Measurements from ENCODE around the gene SHROOM1. TPM values are rescaled to one million over a fixed set of nuclear protein-coding genes. Genes with fewer than 3 reads are reported as not detected.

The SHROOM1 gene
- total RNA-seq, 1 experiment from 2014 or later: 0.54 TPM

GRCh38 chr5:132876020-132876759 is 45.7 kb upstream of the SHROOM1 start:
- no peaks in the 10 kb centered on the region for H3K27me3 ChIP-seq (replicated peaks; ENCODE audit: insufficient read depth, low read depth, low read length, poor library complexity)
- intact Hi-C loops (cut with micrococcal nuclease; ENCODE audit: unreplicated experiment): no loop called here
- no peak overlapping the region for H3K27ac ChIP-seq (ENCODE audit: low read depth, low read length, poor library complexity, severe bottlenecking)
- no peak for TF ChIP-seq EZH2 (IDR thresholded peaks at IDR 0.05; ENCODE audit: borderline replicate concordance, low read depth, low read length, poor library complexity, severe bottlenecking)
- TF ChIP-seq, protein P1, sequence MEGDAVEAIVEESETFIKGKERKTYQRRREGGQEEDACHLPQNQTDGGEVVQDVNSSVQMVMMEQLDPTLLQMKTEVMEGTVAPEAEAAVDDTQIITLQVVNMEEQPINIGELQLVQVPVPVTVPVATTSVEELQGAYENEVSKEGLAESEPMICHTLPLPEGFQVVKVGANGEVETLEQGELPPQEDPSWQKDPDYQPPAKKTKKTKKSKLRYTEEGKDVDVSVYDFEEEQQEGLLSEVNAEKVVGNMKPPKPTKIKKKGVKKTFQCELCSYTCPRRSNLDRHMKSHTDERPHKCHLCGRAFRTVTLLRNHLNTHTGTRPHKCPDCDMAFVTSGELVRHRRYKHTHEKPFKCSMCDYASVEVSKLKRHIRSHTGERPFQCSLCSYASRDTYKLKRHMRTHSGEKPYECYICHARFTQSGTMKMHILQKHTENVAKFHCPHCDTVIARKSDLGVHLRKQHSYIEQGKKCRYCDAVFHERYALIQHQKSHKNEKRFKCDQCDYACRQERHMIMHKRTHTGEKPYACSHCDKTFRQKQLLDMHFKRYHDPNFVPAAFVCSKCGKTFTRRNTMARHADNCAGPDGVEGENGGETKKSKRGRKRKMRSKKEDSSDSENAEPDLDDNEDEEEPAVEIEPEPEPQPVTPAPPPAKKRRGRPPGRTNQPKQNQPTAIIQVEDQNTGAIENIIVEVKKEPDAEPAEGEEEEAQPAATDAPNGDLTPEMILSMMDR (conservative IDR thresholded peaks at IDR 0.05; ENCODE audit: low read depth, low read length): no peak
- no peak for DNase-seq (ENCODE audit: low spot score)
- CTCF ChIA-PET: no interaction called here
- POLR2A ChIA-PET (ENCODE audit: low non-redundant PET): no interaction called here
- no TSS peak for BruUV-seq (replicated peaks)
- peaks cover 30% of the 10 kb centered on the region for H3K36me3 ChIP-seq (ENCODE audit: insufficient read depth, low read length, poor library complexity, severe bottlenecking)
- H3K4me3 ChIP-seq (ENCODE audit: low read depth, low read length, poor library complexity, severe bottlenecking): no peak overlapping the region
- no peaks in the 10 kb centered on the region for H3K9me3 ChIP-seq (ENCODE audit: low read depth, low read length, poor library complexity, severe bottlenecking)
- H3K4me1 ChIP-seq (ENCODE audit: insufficient read depth, low read length, poor library complexity, severe bottlenecking): no peaks in the 10 kb centered on the region

- CTCF ChIA-PET: no interaction called here
- no peak overlapping the region for H3K27ac ChIP-seq (ENCODE audit: low read depth, low read length, poor library complexity, severe bottlenecking)
- TF ChIP-seq, protein P1 (conservative IDR thresholded peaks at IDR 0.05; ENCODE audit: low read depth, low read length): no peak
- TF ChIP-seq EZH2 (IDR thresholded peaks at IDR 0.05; ENCODE audit: borderline replicate concordance, low read depth, low read length, poor library complexity, severe bottlenecking): no peak
- no peak for DNase-seq (ENCODE audit: low spot score)
- H3K4me3 ChIP-seq (ENCODE audit: low read depth, low read length, poor library complexity, severe bottlenecking): no peak overlapping the region
- POLR2A ChIA-PET (ENCODE audit: low non-redundant PET): no interaction called here
- no peaks in the 10 kb centered on the region for H3K4me1 ChIP-seq (ENCODE audit: insufficient read depth, low read length, poor library complexity, severe bottlenecking)
- BruUV-seq (replicated peaks): no TSS peak
- peaks cover 26% of the 10 kb centered on the region for H3K36me3 ChIP-seq (ENCODE audit: insufficient read depth, low read length, poor library complexity, severe bottlenecking)
- H3K9me3 ChIP-seq (ENCODE audit: low read depth, low read length, poor library complexity, severe bottlenecking): no peaks in the 10 kb centered on the region
- intact Hi-C loops (cut with micrococcal nuclease; ENCODE audit: unreplicated experiment): no loop called here
- no peaks in the 10 kb centered on the region for H3K27me3 ChIP-seq (replicated peaks; ENCODE audit: insufficient read depth, low read depth, low read length, poor library complexity)
Measured at GRCh38 chr5:132873930-132874271, 43.5 kb upstream of the SHROOM1 start.

DNA sequence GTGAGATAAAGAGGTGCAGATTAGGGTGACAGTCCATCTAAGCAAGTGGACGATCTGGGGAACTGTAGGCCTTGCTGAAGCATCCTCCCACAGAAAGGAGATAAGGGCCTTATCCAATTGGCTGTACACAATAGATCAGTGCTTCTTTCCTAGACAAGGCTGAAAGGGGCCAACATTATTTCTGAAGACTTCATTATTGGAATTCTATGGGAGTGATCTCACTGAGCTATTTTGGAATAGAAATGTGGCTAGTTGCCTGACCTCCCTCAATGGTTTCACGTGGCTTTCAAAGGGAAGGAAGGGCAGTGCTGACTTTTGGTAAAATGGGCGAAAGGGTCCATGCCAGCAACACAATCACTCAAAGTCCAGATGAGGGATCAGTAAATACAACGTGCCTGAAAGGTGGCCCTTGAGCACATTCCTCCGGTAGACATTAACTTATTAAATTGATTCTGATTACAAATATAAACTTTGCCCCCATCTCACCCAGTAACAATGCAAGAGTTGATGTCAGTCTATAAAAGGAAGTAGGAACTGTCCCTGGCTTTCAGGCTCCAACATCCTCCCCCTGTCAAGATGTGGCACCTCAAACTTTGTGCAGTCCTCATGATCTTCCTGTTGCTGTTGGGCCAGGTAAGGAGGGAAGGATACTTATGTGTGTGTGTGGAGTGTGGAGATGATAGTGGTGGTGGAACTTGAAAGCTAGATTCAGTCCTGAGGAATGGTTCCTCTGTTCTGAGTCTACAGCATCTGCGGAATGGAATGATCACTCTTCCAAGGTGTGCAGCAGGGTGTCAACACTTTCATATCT is 42.9 kb upstream of the SHROOM1 start, which contains the start of gene LEAP2:
LEAP2 (plus strand) TSS at position 550 of the 811 bp plus-strand sequence; CDS start at position 577, 27 bp downstream.
- CTCF ChIA-PET: no interaction called here
- Histone ChIP-seq H3K36me3 (ENCODE audit: insufficient read depth, low read length, poor library complexity, severe bottlenecking) (peaks cover 26% of the 10 kb centered on the region), H3K4me3 (ENCODE audit: low read depth, low read length, poor library complexity, severe bottlenecking) (no peak within 1 kb of the TSS), H3K9me3 (ENCODE audit: low read depth, low read length, poor library complexity, severe bottlenecking) (no peaks in the 10 kb centered on the region), H3K27ac (ENCODE audit: low read depth, low read length, poor library complexity, severe bottlenecking) (no peak within 1 kb of the TSS), H3K27me3 (replicated peaks; ENCODE audit: insufficient read depth, low read depth, low read length, poor library complexity) (no peaks in the 10 kb centered on the region), H3K4me1 (ENCODE audit: insufficient read depth, low read length, poor library complexity, severe bottlenecking) (no peaks in the 10 kb centered on the region)
- DNase-seq (ENCODE audit: low spot score): no peak
- TF ChIP-seq EZH2 (IDR thresholded peaks at IDR 0.05; ENCODE audit: borderline replicate concordance, low read depth, low read length, poor library complexity, severe bottlenecking): no peak
- TF ChIP-seq, protein P1 (conservative IDR thresholded peaks at IDR 0.05; ENCODE audit: low read depth, low read length): no peak
- POLR2A ChIA-PET (ENCODE audit: low non-redundant PET): no interaction called here
- intact Hi-C loops (cut with micrococcal nuclease; ENCODE audit: unreplicated experiment): no loop called here
- no TSS peak for BruUV-seq (replicated peaks)
